C4-2B (cell line): ENCODE results near the gene LRIG1.

Experiments used
- CTCF ChIP-seq: fragments of 450-650 bp; conservative IDR thresholded peaks from 2 replicates; pipeline ENCODE4 v1.5.1; 2017; ENCODE audit warnings: mild to moderate bottlenecking
- ZFX ChIP-seq: fragments of 450-650 bp; IDR thresholded peaks from 2 replicates; pipeline ENCODE4 v1.6.1; 2017

GRCh38 chr3:66400411-66401156 lies 100.2 kb downstream of the LRIG1 start:
- TF ChIP-seq CTCF: no peak
- TF ChIP-seq ZFX: no peak
